ENCODE results near the gene PTPRD. TPM values are rescaled to one million over a fixed set of nuclear protein-coding genes. Genes with fewer than 3 reads are reported as not detected.

The PTPRD gene
- total and polyA plus RNA-seq, 2 experiments from 2014 or later, result 11.5 to 58.0 TPM

DNA sequence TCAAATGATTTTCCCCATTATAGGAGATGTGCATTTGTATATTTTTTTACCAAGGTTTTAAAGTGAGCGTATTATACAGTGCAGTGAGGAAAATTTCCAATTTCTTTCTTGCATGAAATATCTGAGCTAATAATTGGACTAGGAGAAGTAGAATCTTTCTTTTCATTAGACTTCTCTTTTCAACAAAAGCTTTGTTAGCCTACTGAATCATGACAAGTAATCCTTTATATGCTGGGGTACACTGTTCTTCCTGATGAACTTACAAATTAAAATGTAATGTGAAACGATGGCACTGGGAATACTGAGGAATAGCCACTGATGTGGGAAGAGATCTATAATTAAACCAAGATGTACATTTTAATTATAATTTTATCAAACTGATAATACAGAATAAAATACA is 829.6 kb downstream of the PTPRD start (continued):
- TF ChIP-seq, protein P1, sequence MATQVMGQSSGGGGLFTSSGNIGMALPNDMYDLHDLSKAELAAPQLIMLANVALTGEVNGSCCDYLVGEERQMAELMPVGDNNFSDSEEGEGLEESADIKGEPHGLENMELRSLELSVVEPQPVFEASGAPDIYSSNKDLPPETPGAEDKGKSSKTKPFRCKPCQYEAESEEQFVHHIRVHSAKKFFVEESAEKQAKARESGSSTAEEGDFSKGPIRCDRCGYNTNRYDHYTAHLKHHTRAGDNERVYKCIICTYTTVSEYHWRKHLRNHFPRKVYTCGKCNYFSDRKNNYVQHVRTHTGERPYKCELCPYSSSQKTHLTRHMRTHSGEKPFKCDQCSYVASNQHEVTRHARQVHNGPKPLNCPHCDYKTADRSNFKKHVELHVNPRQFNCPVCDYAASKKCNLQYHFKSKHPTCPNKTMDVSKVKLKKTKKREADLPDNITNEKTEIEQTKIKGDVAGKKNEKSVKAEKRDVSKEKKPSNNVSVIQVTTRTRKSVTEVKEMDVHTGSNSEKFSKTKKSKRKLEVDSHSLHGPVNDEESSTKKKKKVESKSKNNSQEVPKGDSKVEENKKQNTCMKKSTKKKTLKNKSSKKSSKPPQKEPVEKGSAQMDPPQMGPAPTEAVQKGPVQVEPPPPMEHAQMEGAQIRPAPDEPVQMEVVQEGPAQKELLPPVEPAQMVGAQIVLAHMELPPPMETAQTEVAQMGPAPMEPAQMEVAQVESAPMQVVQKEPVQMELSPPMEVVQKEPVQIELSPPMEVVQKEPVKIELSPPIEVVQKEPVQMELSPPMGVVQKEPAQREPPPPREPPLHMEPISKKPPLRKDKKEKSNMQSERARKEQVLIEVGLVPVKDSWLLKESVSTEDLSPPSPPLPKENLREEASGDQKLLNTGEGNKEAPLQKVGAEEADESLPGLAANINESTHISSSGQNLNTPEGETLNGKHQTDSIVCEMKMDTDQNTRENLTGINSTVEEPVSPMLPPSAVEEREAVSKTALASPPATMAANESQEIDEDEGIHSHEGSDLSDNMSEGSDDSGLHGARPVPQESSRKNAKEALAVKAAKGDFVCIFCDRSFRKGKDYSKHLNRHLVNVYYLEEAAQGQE (IDR thresholded peaks at IDR 0.05; ENCODE audit: unreplicated experiment), result no peak
- no peak for TF ChIP-seq ZNF331 (CRISPR knock-in tag; IDR thresholded peaks at IDR 0.05; ENCODE audit: low read depth)
- TF ChIP-seq EZH2phosphoT487 (IDR thresholded peaks at IDR 0.05; ENCODE audit: unreplicated experiment), result no peak

- Mint-ChIP-seq H3K9me3 (no peaks in the 10 kb centered on the region), H3K4me1 (no peaks in the 10 kb centered on the region; the same call in 2 of the 3 replicates), H3K27me3 (ENCODE audit: insufficient read depth, low read depth, poor library complexity) (peaks cover 5% of the 10 kb centered on the region), H3K4me3 (no peak overlapping the region), H3K27ac (no peak overlapping the region), H3K36me3 (ENCODE audit: low read depth) (no peaks in the 10 kb centered on the region)
- Histone ChIP-seq H3K4me1 (ENCODE audit: insufficient read depth) (no peaks in the 10 kb centered on the region), H3K36me3 (ENCODE audit: insufficient read depth) (no peaks in the 10 kb centered on the region), H3K27ac (ENCODE audit: low read depth) (no peak overlapping the region), H3K4me2 (no peak overlapping the region), H3K9me2 (ENCODE audit: insufficient read depth) (no peaks in the 10 kb centered on the region), H3K4me3 (no peak overlapping the region), H3K27me3 (ENCODE audit: insufficient read depth) (no peaks in the 10 kb centered on the region), H3K79me2 (replicated peaks; ENCODE audit: insufficient read depth) (no peaks in the 10 kb centered on the region), H3F3A (replicated peaks; ENCODE audit: low read depth) (no peaks in the 10 kb centered on the region), H4K20me1 (replicated peaks; ENCODE audit: insufficient read depth) (no peaks in the 10 kb centered on the region), H2AFZ (peak overlapping the region; percentile 83; the same call in 1 of the 2 replicates)
- ATAC-seq (no peak), DNase-seq (ENCODE audit: low spot score) (no peak)
- TF ChIP-seq ZNF114 (CRISPR knock-in tag; IDR thresholded peaks at IDR 0.05) (no peak), STAT1 (IDR thresholded peaks at IDR 0.05; ENCODE audit: unreplicated experiment) (no peak), POLR2AphosphoS5 (IDR thresholded peaks at IDR 0.05; ENCODE audit: low read depth) (no peak), JUNB (IDR thresholded peaks at IDR 0.05; ENCODE audit: unreplicated experiment) (no peak), EZH2phosphoT487 (IDR thresholded peaks at IDR 0.05; ENCODE audit: unreplicated experiment) (no peak), EZH2 (IDR thresholded peaks at IDR 0.05; ENCODE audit: low read depth, unreplicated experiment) (no peak)
- TF ChIP-seq, protein P2, sequence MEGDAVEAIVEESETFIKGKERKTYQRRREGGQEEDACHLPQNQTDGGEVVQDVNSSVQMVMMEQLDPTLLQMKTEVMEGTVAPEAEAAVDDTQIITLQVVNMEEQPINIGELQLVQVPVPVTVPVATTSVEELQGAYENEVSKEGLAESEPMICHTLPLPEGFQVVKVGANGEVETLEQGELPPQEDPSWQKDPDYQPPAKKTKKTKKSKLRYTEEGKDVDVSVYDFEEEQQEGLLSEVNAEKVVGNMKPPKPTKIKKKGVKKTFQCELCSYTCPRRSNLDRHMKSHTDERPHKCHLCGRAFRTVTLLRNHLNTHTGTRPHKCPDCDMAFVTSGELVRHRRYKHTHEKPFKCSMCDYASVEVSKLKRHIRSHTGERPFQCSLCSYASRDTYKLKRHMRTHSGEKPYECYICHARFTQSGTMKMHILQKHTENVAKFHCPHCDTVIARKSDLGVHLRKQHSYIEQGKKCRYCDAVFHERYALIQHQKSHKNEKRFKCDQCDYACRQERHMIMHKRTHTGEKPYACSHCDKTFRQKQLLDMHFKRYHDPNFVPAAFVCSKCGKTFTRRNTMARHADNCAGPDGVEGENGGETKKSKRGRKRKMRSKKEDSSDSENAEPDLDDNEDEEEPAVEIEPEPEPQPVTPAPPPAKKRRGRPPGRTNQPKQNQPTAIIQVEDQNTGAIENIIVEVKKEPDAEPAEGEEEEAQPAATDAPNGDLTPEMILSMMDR (conservative IDR thresholded peaks at IDR 0.05; ENCODE audit: low read depth in 2 of 2), result no peak
- TF ChIP-seq, protein P1 (IDR thresholded peaks at IDR 0.05; ENCODE audit: unreplicated experiment), result no peak
- TF ChIP-seq, protein P3, sequence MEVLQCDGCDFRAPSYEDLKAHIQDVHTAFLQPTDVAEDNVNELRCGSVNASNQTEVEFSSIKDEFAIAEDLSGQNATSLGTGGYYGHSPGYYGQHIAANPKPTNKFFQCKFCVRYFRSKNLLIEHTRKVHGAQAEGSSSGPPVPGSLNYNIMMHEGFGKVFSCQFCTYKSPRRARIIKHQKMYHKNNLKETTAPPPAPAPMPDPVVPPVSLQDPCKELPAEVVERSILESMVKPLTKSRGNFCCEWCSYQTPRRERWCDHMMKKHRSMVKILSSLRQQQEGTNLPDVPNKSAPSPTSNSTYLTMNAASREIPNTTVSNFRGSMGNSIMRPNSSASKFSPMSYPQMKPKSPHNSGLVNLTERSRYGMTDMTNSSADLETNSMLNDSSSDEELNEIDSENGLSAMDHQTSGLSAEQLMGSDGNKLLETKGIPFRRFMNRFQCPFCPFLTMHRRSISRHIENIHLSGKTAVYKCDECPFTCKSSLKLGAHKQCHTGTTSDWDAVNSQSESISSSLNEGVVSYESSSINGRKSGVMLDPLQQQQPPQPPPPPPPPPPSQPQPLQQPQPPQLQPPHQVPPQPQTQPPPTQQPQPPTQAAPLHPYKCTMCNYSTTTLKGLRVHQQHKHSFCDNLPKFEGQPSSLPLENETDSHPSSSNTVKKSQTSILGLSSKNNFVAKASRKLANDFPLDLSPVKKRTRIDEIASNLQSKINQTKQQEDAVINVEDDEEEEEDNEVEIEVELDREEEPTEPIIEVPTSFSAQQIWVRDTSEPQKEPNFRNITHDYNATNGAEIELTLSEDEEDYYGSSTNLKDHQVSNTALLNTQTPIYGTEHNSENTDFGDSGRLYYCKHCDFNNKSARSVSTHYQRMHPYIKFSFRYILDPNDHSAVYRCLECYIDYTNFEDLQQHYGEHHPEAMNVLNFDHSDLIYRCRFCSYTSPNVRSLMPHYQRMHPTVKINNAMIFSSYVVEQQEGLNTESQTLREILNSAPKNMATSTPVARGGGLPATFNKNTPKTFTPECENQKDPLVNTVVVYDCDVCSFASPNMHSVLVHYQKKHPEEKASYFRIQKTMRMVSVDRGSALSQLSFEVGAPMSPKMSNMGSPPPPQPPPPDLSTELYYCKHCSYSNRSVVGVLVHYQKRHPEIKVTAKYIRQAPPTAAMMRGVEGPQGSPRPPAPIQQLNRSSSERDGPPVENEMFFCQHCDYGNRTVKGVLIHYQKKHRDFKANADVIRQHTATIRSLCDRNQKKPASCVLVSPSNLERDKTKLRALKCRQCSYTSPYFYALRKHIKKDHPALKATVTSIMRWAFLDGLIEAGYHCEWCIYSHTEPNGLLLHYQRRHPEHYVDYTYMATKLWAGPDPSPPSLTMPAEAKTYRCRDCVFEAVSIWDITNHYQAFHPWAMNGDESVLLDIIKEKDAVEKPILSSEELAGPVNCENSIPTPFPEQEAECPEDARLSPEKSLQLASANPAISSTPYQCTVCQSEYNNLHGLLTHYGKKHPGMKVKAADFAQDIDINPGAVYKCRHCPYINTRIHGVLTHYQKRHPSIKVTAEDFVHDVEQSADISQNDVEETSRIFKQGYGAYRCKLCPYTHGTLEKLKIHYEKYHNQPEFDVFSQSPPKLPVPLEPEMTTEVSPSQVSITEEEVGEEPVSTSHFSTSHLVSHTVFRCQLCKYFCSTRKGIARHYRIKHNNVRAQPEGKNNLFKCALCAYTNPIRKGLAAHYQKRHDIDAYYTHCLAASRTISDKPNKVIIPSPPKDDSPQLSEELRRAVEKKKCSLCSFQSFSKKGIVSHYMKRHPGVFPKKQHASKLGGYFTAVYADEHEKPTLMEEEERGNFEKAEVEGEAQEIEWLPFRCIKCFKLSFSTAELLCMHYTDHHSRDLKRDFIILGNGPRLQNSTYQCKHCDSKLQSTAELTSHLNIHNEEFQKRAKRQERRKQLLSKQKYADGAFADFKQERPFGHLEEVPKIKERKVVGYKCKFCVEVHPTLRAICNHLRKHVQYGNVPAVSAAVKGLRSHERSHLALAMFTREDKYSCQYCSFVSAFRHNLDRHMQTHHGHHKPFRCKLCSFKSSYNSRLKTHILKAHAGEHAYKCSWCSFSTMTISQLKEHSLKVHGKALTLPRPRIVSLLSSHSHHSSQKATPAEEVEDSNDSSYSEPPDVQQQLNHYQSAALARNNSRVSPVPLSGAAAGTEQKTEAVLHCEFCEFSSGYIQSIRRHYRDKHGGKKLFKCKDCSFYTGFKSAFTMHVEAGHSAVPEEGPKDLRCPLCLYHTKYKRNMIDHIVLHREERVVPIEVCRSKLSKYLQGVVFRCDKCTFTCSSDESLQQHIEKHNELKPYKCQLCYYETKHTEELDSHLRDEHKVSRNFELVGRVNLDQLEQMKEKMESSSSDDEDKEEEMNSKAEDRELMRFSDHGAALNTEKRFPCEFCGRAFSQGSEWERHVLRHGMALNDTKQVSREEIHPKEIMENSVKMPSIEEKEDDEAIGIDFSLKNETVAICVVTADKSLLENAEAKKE (CRISPR knock-in tag; IDR thresholded peaks at IDR 0.05), result no peak
Observed at GRCh38 chr9:9778293-9778692, 834.5 kb downstream of the PTPRD start.
